ENCODE measurements around the gene TNFSF18. TPM values are rescaled to one million over a fixed set of nuclear protein-coding genes. Genes with fewer than 3 reads are reported as not detected.
A peak's percentile ranks its signal among the peaks of the same experiment; 100 is the strongest.

The TNFSF18 gene
- total RNA-seq, 2 experiments from 2014 or later: not detected

GRCh38 chr1:173057984-173058383 lies 7.2 kb upstream of the TNFSF18 start:
- Mint-ChIP-seq H3K4me3 (no peak overlapping the region), H3K9me3 (no peaks in the 10 kb centered on the region), H3K4me1 (peaks cover 9% of the 10 kb centered on the region), H3K27me3 (no peaks in the 10 kb centered on the region), H3K36me3 (no peaks in the 10 kb centered on the region), H3K27ac (no peak overlapping the region)
- no peak for DNase-seq
- ATAC-seq (ENCODE audit: low read depth): no peak
- POLR2A ChIA-PET: no interaction called here

GRCh38 chr1:173056365-173056764 lies 5.6 kb upstream of the TNFSF18 start:
- DNase-seq (no peak), ATAC-seq (ENCODE audit: low read depth) (no peak)
- no peaks in the 10 kb centered on the region for H3K9me3 Mint-ChIP-seq
- no peak overlapping the region for H3K4me3 Mint-ChIP-seq
- H3K4me1 Mint-ChIP-seq: peaks cover 1% of the 10 kb centered on the region
- no peak overlapping the region for H3K27ac Mint-ChIP-seq
- no peaks in the 10 kb centered on the region for H3K27me3 Mint-ChIP-seq
- no peaks in the 10 kb centered on the region for H3K36me3 Mint-ChIP-seq
- POLR2A ChIA-PET: no interaction called here

- ATAC-seq (ENCODE audit: low read depth) (no peak), DNase-seq (no peak)
- Mint-ChIP-seq H3K4me1 (peaks cover 3% of the 10 kb centered on the region), H3K4me3 (no peak overlapping the region), H3K27me3 (no peaks in the 10 kb centered on the region), H3K9me3 (no peaks in the 10 kb centered on the region), H3K27ac (no peak overlapping the region), H3K36me3 (no peaks in the 10 kb centered on the region)
- POLR2A ChIA-PET: no interaction called here
Observed at GRCh38 chr1:173052681-173053196, 2.0 kb upstream of the TNFSF18 start.

GRCh38 chr1:173049322-173049633 lies 1.5 kb downstream of the TNFSF18 start:
- DNase-seq: no peak
- Mint-ChIP-seq H3K4me1 (peaks cover 3% of the 10 kb centered on the region), H3K4me3 (no peak overlapping the region), H3K27ac (no peak overlapping the region), H3K36me3 (no peaks in the 10 kb centered on the region), H3K9me3 (no peaks in the 10 kb centered on the region), H3K27me3 (no peaks in the 10 kb centered on the region)
- POLR2A ChIA-PET: no interaction called here
- ATAC-seq (ENCODE audit: low read depth): no peak

GRCh38 chr1:173048621-173049321 lies 2.0 kb downstream of the TNFSF18 start:
- no peak for DNase-seq
- H3K9me3 Mint-ChIP-seq: peaks cover 1% of the 10 kb centered on the region
- H3K4me3 Mint-ChIP-seq: no peak overlapping the region
- no peaks in the 10 kb centered on the region for H3K36me3 Mint-ChIP-seq
- no peak overlapping the region for H3K27ac Mint-ChIP-seq
- no peak for ATAC-seq (ENCODE audit: low read depth)
- H3K4me1 Mint-ChIP-seq: peaks cover 4% of the 10 kb centered on the region
- H3K27me3 Mint-ChIP-seq: no peaks in the 10 kb centered on the region
- POLR2A ChIA-PET: no interaction called here

GRCh38 chr1:173044656-173045055 lies 6.1 kb downstream of the TNFSF18 start:
- ATAC-seq (ENCODE audit: low read depth) (no peak), DNase-seq (no peak)
- peaks cover 3% of the 10 kb centered on the region for H3K9me3 Mint-ChIP-seq
- H3K36me3 Mint-ChIP-seq: peaks cover 1% of the 10 kb centered on the region
- no peak overlapping the region for H3K4me3 Mint-ChIP-seq
- POLR2A ChIA-PET: no interaction called here
- H3K27me3 Mint-ChIP-seq: peaks cover 5% of the 10 kb centered on the region
- peaks cover 14% of the 10 kb centered on the region for H3K4me1 Mint-ChIP-seq
- H3K27ac Mint-ChIP-seq: no peak overlapping the region

- peaks cover 5% of the 10 kb centered on the region for H3K36me3 Mint-ChIP-seq
- H3K4me3 Mint-ChIP-seq: no peak overlapping the region
- H3K4me1 Mint-ChIP-seq: peaks cover 24% of the 10 kb centered on the region
- no peak overlapping the region for H3K27ac Mint-ChIP-seq
- H3K9me3 Mint-ChIP-seq: peaks cover 4% of the 10 kb centered on the region
- peaks cover 5% of the 10 kb centered on the region for H3K27me3 Mint-ChIP-seq
- DNase-seq: no peak
- ATAC-seq (ENCODE audit: low read depth): peak; percentile 71
- POLR2A ChIA-PET: no interaction called here
Observed at GRCh38 chr1:173043253-173043652, 7.5 kb downstream of the TNFSF18 start.

GRCh38 chr1:173042806-173043205 lies 7.9 kb downstream of the TNFSF18 start:
- peaks cover 28% of the 10 kb centered on the region for H3K4me1 Mint-ChIP-seq
- POLR2A ChIA-PET: no interaction called here
- DNase-seq (no peak), ATAC-seq (ENCODE audit: low read depth) (no peak)
- peaks cover 4% of the 10 kb centered on the region for H3K9me3 Mint-ChIP-seq
- H3K4me3 Mint-ChIP-seq: no peak overlapping the region
- H3K27me3 Mint-ChIP-seq: peaks cover 5% of the 10 kb centered on the region
- H3K27ac Mint-ChIP-seq: no peak overlapping the region
- H3K36me3 Mint-ChIP-seq: peaks cover 8% of the 10 kb centered on the region

- H3K4me3 Mint-ChIP-seq: no peak overlapping the region
- no peak for ATAC-seq (ENCODE audit: low read depth)
- H3K4me1 Mint-ChIP-seq: peaks cover 28% of the 10 kb centered on the region
- peaks cover 10% of the 10 kb centered on the region for H3K9me3 Mint-ChIP-seq
- POLR2A ChIA-PET: interaction anchor here (0.7 kb wide), 1 partner anchor 14 kb away, joined by 6 read pairs; no protein-coding TSS in a partner anchor
- H3K27me3 Mint-ChIP-seq: peaks cover 5% of the 10 kb centered on the region
- H3K36me3 Mint-ChIP-seq: peaks cover 10% of the 10 kb centered on the region
- H3K27ac Mint-ChIP-seq: no peak overlapping the region
- no peak for DNase-seq
Observed at GRCh38 chr1:173039626-173040025, 11.1 kb downstream of the TNFSF18 start.

GRCh38 chr1:173038875-173039554 lies 11.7 kb downstream of the TNFSF18 start:
- Mint-ChIP-seq H3K27me3 (peaks cover 5% of the 10 kb centered on the region), H3K4me1 (peaks cover 28% of the 10 kb centered on the region), H3K27ac (peak overlapping the region; percentile 73), H3K9me3 (peaks cover 9% of the 10 kb centered on the region), H3K4me3 (peak overlapping the region; percentile 23), H3K36me3 (peaks cover 10% of the 10 kb centered on the region)
- POLR2A ChIA-PET: no interaction called here
- no peak for DNase-seq
- peak; percentile 51 for ATAC-seq (ENCODE audit: low read depth)

- DNase-seq (no peak), ATAC-seq (ENCODE audit: low read depth) (no peak)
- Mint-ChIP-seq H3K9me3 (peaks cover 19% of the 10 kb centered on the region), H3K4me1 (peaks cover 1% of the 10 kb centered on the region), H3K27ac (no peak overlapping the region), H3K36me3 (peaks cover 15% of the 10 kb centered on the region), H3K4me3 (no peak overlapping the region), H3K27me3 (no peaks in the 10 kb centered on the region)
- POLR2A ChIA-PET: no interaction called here
Observed at GRCh38 chr1:173024543-173024942, 26.2 kb downstream of the TNFSF18 start.

GRCh38 chr1:173023343-173023742 lies 27.4 kb downstream of the TNFSF18 start:
- DNase-seq: no peak
- Mint-ChIP-seq H3K36me3 (peaks cover 15% of the 10 kb centered on the region), H3K4me3 (no peak overlapping the region), H3K27me3 (no peaks in the 10 kb centered on the region), H3K4me1 (peaks cover 1% of the 10 kb centered on the region), H3K9me3 (peaks cover 15% of the 10 kb centered on the region), H3K27ac (no peak overlapping the region)
- no peak for ATAC-seq (ENCODE audit: low read depth)
- POLR2A ChIA-PET: no interaction called here

- POLR2A ChIA-PET: no interaction called here
- Mint-ChIP-seq H3K27me3 (no peaks in the 10 kb centered on the region), H3K27ac (no peak overlapping the region), H3K4me3 (no peak overlapping the region), H3K36me3 (peaks cover 4% of the 10 kb centered on the region), H3K4me1 (peaks cover 6% of the 10 kb centered on the region), H3K9me3 (peaks cover 11% of the 10 kb centered on the region)
- ATAC-seq (ENCODE audit: low read depth): no peak
- no peak for DNase-seq
Observed at GRCh38 chr1:173020138-173020750, 30.5 kb downstream of the TNFSF18 start.

- H3K4me1 Mint-ChIP-seq: peaks cover 10% of the 10 kb centered on the region
- H3K27me3 Mint-ChIP-seq: no peaks in the 10 kb centered on the region
- H3K27ac Mint-ChIP-seq: no peak overlapping the region
- H3K4me3 Mint-ChIP-seq: no peak overlapping the region
- ATAC-seq (ENCODE audit: low read depth): no peak
- H3K36me3 Mint-ChIP-seq: peaks cover 7% of the 10 kb centered on the region
- POLR2A ChIA-PET: no interaction called here
- peaks cover 8% of the 10 kb centered on the region for H3K9me3 Mint-ChIP-seq
- no peak for DNase-seq
Observed at GRCh38 chr1:173017792-173018191, 32.9 kb downstream of the TNFSF18 start.
